BJ (cell line): ENCODE measurements around the gene SPSB4. TPM values are rescaled to one million over a fixed set of nuclear protein-coding genes. Genes with fewer than 3 reads are reported as not detected.

Source experiments
- CTCF ChIA-PET: fragments of 350-600 bp; formaldehyde crosslinking; extraction: SDS; loops from one replicate; lab custom pipeline; 2021; ENCODE audit warnings: antibody characterized with exemption, inconsistent platforms; lab: Yijun Ruan, JAX
- POLR2A ChIA-PET: fragments of 300-600 bp; sonication (Branson Sonifier 250); formaldehyde crosslinking; extraction: SDS; loops from one replicate; lab custom pipeline; 2021; ENCODE audit warnings: antibody characterized with exemption; lab: Charles Lee
- DNase-seq: peaks from one replicate; pipeline ENCODE4 v3.0.0-alpha.2; 2011; ENCODE audit warnings: low read depth
- H3K27me3 ChIP-seq: 2 replicates; pipeline ENCODE4 v1.6.0; 2011; ENCODE audit warnings: low read length; ENCODE audit not compliant: control insufficient read depth, insufficient read depth
- H3K36me3 ChIP-seq: 2 replicates; pipeline ENCODE4 v1.5.1; 2011; ENCODE audit warnings: low read length; ENCODE audit not compliant: control insufficient read depth, insufficient read depth
- H3K4me3 ChIP-seq: 2 replicates; pipeline ENCODE4 v1.5.1; 2011; ENCODE audit warnings: low read depth, mild to moderate bottlenecking, control low read depth, low read length
- CTCF ChIP-seq: IDR thresholded peaks from 2 replicates; pipeline ENCODE4 v1.5.1; 2011; ENCODE audit warnings: low read depth, mild to moderate bottlenecking, control low read depth, inconsistent platforms, low read length, moderate library complexity; ENCODE audit not compliant: insufficient read depth
- polyA minus RNA-seq: library from RNA; depleted of rRNA, polyadenylated mRNA; stranded (reverse); fragments of >200 nt; gene quantifications from 2 replicates; pipeline ENCODE4 v1.2.3, GENCODE V29; 2011; rRNA and poly(A)+ RNA removed
- polyA plus RNA-seq: library from polyadenylated mRNA; depleted of rRNA; stranded (reverse); fragments of >200 nt; gene quantifications from 2 replicates; pipeline ENCODE4 v1.2.3, GENCODE V29; 2011; rRNA removed

SPSB4 gene
- polyA plus RNA-seq (not detected in 2 replicates), polyA minus RNA-seq (not detected in 2 replicates)

- no peak for DNase-seq
- H3K27me3 ChIP-seq: peaks cover 19% of the 10 kb centered on the region
- no peak within 1 kb of the TSS for H3K4me3 ChIP-seq
- TF ChIP-seq CTCF: no peak
- POLR2A ChIA-PET: no interaction called here
- CTCF ChIA-PET: interaction anchor here (1.0 to 1.3 kb wide), 2 partner anchors 13 to 52 kb away, joined by 3 read pairs; no protein-coding TSS in a partner anchor
- H3K36me3 ChIP-seq: no peaks in the 10 kb centered on the region
These were observed at the start of gene SPSB4 for GRCh38 chr3:141050576-141051442. Gene SPSB4, plus strand, starts transcription at chr3:141051347. Its CDS starts 14,758 bp downstream, at chr3:141066105.

DNA sequence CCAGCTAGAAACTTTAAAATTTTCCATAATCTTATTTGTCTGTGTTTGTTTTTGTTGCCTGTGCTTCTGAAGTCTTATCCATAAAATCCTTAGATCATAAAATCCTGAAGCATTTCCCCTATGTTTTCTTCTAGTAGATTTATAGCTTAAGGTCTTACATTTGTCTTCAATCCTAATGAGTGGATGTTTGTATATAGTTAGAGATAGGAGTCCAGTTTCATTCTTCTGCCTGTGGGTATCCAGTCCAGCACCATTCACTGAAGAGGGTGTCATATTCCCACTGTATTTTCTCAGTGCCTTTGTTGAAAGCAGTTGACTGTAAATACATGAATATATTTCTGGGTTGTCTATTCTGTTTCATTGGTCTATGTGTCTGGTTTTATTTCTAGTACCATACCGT, 44.8 kb upstream of the SPSB4 start:
- ChIA-PET POLR2A (no interaction called here), CTCF (interaction anchor here (0.6 to 3.2 kb wide), 4 partner anchors 43 to 187 kb away, joined by 3 to 9 read pairs (median 3); no protein-coding TSS in a partner anchor)
- TF ChIP-seq CTCF: no peak
- no peaks in the 10 kb centered on the region for H3K27me3 ChIP-seq
- no peaks in the 10 kb centered on the region for H3K36me3 ChIP-seq
- H3K4me3 ChIP-seq: no peak overlapping the region
- no peak for DNase-seq

DNA sequence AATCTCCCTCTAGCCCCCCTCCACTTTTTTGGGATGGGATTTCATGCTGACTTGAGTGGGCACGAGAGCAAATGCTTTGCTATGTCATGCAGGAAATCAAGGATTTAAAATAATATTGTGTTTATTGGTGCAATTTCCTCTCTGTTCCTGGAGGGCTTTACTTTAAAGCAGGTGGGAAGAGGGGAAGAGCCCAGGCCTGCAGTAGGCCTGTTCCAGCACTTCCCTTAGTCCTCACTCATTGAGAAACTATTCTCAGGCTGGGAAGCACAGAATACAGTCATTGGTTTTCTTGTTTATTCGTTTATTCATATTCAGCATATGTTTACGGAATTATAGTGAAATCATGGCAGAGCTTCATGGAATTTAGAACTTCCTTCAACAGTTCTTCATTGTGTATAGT, 41.7 kb upstream of the SPSB4 start:
- no peak for DNase-seq
- CTCF ChIA-PET: interaction anchor here (0.7 to 7.6 kb wide), 4 partner anchors 10 to 334 kb away, joined by 3 to 67 read pairs (median 12); no protein-coding TSS in a partner anchor
- POLR2A ChIA-PET: no interaction called here
- Histone ChIP-seq H3K36me3 (no peaks in the 10 kb centered on the region), H3K27me3 (no peaks in the 10 kb centered on the region), H3K4me3 (no peak overlapping the region)
- TF ChIP-seq CTCF: no peak

DNA sequence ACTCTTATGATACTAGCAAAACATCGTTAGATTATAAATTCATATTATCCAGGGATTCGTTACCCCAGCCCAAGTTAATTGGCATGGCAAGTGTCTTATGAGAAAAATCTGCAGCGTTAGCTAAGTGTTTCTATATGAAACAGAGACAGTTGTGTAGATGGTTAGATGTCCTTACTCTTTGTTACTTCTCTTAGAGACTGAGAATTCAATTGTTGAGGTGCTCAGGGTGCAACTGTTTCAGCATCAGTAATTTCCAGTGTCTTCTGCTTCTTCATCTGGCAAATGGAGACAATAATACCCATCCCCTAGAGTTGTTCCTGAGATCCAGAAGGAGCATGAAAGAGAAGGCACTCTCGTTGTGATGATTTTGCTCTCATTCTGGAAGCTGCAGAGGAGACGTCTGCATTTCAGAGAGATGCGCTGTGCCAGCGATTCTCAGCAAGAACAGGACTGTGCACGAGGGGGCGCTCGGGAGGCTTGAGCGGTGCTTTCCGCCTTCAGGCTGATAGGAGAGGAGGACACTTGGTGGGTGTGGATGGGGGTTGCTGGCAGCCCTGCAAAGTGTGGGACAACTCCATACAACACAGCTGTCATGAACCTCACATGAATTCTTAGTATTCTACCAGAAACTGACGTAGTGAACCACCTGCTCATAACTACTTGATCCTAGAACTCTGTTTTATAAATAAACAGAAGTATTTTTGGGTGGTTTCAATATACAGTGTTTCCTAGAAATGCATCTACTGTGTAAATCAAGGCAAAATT, 39.7 kb upstream of the SPSB4 start:
- Histone ChIP-seq H3K36me3 (no peaks in the 10 kb centered on the region), H3K27me3 (no peaks in the 10 kb centered on the region), H3K4me3 (no peak overlapping the region)
- TF ChIP-seq CTCF: peak; percentile 85
- no peak for DNase-seq
- ChIA-PET CTCF (interaction anchor here (0.6 to 7.6 kb wide), 15 partner anchors 9 to 1401 kb away, joined by 3 to 67 read pairs (median 5); no protein-coding TSS in a partner anchor), POLR2A (no interaction called here)

- no peak overlapping the region for H3K4me3 ChIP-seq
- no peak for TF ChIP-seq CTCF
- H3K27me3 ChIP-seq: no peaks in the 10 kb centered on the region
- ChIA-PET CTCF (interaction anchor here (0.7 to 7.6 kb wide), 12 partner anchors 8 to 289 kb away, joined by 3 to 67 read pairs (median 6); no protein-coding TSS in a partner anchor), POLR2A (no interaction called here)
- no peaks in the 10 kb centered on the region for H3K36me3 ChIP-seq
- DNase-seq: no peak
These were observed 39.2 kb upstream of the SPSB4 start for GRCh38 chr3:141011997-141012262.
